ENCODE results near the gene MRRF.

The MRRF gene

GRCh38 chr9:122336189-122336588 is 71.5 kb downstream of the MRRF start:
- H3K4me3 ChIP-seq (ENCODE audit: severe bottlenecking), result no peak overlapping the region
- H3K27me3 ChIP-seq (ENCODE audit: insufficient read depth, poor library complexity, severe bottlenecking), result no peaks in the 10 kb centered on the region
- H3K9me3 ChIP-seq (ENCODE audit: severe bottlenecking), result no peaks in the 10 kb centered on the region
- no peaks in the 10 kb centered on the region for H3K4me1 ChIP-seq (ENCODE audit: insufficient read depth, poor library complexity, severe bottlenecking)
- no peak for DNase-seq (ENCODE audit: low spot score)
- TF ChIP-seq CTCF (IDR thresholded peaks at IDR 0.05; ENCODE audit: poor library complexity, severe bottlenecking), result no peak
- no peak overlapping the region for H3K27ac ChIP-seq (ENCODE audit: poor library complexity, severe bottlenecking)
- no peaks in the 10 kb centered on the region for H3K36me3 ChIP-seq (ENCODE audit: low read depth)
- no peak for ATAC-seq (ENCODE audit: low read depth)

GRCh38 chr9:122336866-122337555 is 72.3 kb downstream of the MRRF start:
- ATAC-seq (ENCODE audit: low read depth), result no peak
- H3K36me3 ChIP-seq (ENCODE audit: low read depth), result no peaks in the 10 kb centered on the region
- no peak overlapping the region for H3K27ac ChIP-seq (ENCODE audit: poor library complexity, severe bottlenecking)
- no peaks in the 10 kb centered on the region for H3K4me1 ChIP-seq (ENCODE audit: insufficient read depth, poor library complexity, severe bottlenecking)
- H3K27me3 ChIP-seq (ENCODE audit: insufficient read depth, poor library complexity, severe bottlenecking), result no peaks in the 10 kb centered on the region
- no peak for TF ChIP-seq CTCF (IDR thresholded peaks at IDR 0.05; ENCODE audit: poor library complexity, severe bottlenecking)
- no peaks in the 10 kb centered on the region for H3K9me3 ChIP-seq (ENCODE audit: severe bottlenecking)
- no peak overlapping the region for H3K4me3 ChIP-seq (ENCODE audit: severe bottlenecking)
- no peak for DNase-seq (ENCODE audit: low spot score)

GRCh38 chr9:122337556-122337929 is 72.9 kb downstream of the MRRF start:
- no peaks in the 10 kb centered on the region for H3K9me3 ChIP-seq (ENCODE audit: severe bottlenecking)
- H3K4me1 ChIP-seq (ENCODE audit: insufficient read depth, poor library complexity, severe bottlenecking), result no peaks in the 10 kb centered on the region
- ATAC-seq (ENCODE audit: low read depth) (no peak), DNase-seq (ENCODE audit: low spot score) (no peak)
- no peaks in the 10 kb centered on the region for H3K27me3 ChIP-seq (ENCODE audit: insufficient read depth, poor library complexity, severe bottlenecking)
- no peak for TF ChIP-seq CTCF (IDR thresholded peaks at IDR 0.05; ENCODE audit: poor library complexity, severe bottlenecking)
- no peak overlapping the region for H3K27ac ChIP-seq (ENCODE audit: poor library complexity, severe bottlenecking)
- no peak overlapping the region for H3K4me3 ChIP-seq (ENCODE audit: severe bottlenecking)
- no peaks in the 10 kb centered on the region for H3K36me3 ChIP-seq (ENCODE audit: low read depth)

GRCh38 chr9:122338536-122338935 is 73.9 kb downstream of the MRRF start:
- ATAC-seq (ENCODE audit: low read depth) (no peak), DNase-seq (ENCODE audit: low spot score) (no peak)
- H3K9me3 ChIP-seq (ENCODE audit: severe bottlenecking), result no peaks in the 10 kb centered on the region
- TF ChIP-seq CTCF (IDR thresholded peaks at IDR 0.05; ENCODE audit: poor library complexity, severe bottlenecking), result no peak
- no peaks in the 10 kb centered on the region for H3K4me1 ChIP-seq (ENCODE audit: insufficient read depth, poor library complexity, severe bottlenecking)
- no peak overlapping the region for H3K4me3 ChIP-seq (ENCODE audit: severe bottlenecking)
- H3K27me3 ChIP-seq (ENCODE audit: insufficient read depth, poor library complexity, severe bottlenecking), result no peaks in the 10 kb centered on the region
- H3K36me3 ChIP-seq (ENCODE audit: low read depth), result no peaks in the 10 kb centered on the region
- H3K27ac ChIP-seq (ENCODE audit: poor library complexity, severe bottlenecking), result no peak overlapping the region

GRCh38 chr9:122338994-122339393 is 74.3 kb downstream of the MRRF start:
- DNase-seq (ENCODE audit: low spot score) (no peak), ATAC-seq (ENCODE audit: low read depth) (no peak)
- no peak for TF ChIP-seq CTCF (IDR thresholded peaks at IDR 0.05; ENCODE audit: poor library complexity, severe bottlenecking)
- Histone ChIP-seq H3K27ac (ENCODE audit: poor library complexity, severe bottlenecking) (no peak overlapping the region), H3K27me3 (ENCODE audit: insufficient read depth, poor library complexity, severe bottlenecking) (no peaks in the 10 kb centered on the region), H3K4me1 (ENCODE audit: insufficient read depth, poor library complexity, severe bottlenecking) (no peaks in the 10 kb centered on the region), H3K9me3 (ENCODE audit: severe bottlenecking) (no peaks in the 10 kb centered on the region), H3K4me3 (ENCODE audit: severe bottlenecking) (no peak overlapping the region), H3K36me3 (ENCODE audit: low read depth) (no peaks in the 10 kb centered on the region)

Data from RWPE2 (cell line).